Stimulated activated CD8-positive, alpha-beta memory T cell treated with anti-CD3 and anti-CD28 coated beads, Interleukin-12 subunit alpha, Interleukin-12 subunit beta, amount 100 ng/mL, for 1 hour (primary cell): ENCODE measurements around the gene ATP10A.

Source experiments
- DNase-seq: peaks from one replicate; pipeline ENCODE4 v3.0.0-alpha.2; 2020; ENCODE audit warnings: low read depth

ATP10A gene

DNA sequence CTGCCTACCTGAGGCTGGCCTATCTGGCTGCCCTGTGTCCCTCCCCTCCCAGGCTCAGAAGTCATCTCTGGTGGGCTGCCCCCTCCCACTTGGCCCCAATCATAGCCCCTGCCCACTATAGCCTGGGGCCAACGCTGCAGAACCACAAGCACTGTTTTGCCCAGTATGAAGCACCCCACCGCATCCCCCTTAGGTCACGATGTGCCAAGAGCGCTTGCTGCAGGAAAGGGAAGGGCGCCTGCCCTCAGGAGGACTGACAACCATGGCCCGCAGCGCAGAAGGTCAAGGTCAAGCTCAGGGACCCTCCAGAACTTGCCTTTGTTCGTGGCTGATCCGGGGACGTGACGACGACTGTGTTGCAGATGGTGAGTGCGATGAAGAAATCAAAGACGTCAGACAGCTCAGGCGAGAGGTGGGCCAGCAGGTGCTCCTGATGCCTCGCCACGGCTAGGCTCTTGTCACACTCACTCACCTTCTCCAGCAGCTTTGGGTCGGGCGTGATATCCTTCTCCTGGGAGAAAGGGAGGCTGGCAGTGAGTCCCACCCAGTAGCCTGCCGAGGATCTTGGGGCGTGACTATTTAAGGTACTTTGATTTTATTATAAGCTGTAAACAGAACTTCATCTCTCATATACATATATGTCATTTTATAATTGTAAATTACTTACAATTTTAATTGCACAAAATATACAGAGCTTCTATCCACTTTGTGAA, 146.6 kb downstream of the ATP10A start:
- no peak for DNase-seq

DNA sequence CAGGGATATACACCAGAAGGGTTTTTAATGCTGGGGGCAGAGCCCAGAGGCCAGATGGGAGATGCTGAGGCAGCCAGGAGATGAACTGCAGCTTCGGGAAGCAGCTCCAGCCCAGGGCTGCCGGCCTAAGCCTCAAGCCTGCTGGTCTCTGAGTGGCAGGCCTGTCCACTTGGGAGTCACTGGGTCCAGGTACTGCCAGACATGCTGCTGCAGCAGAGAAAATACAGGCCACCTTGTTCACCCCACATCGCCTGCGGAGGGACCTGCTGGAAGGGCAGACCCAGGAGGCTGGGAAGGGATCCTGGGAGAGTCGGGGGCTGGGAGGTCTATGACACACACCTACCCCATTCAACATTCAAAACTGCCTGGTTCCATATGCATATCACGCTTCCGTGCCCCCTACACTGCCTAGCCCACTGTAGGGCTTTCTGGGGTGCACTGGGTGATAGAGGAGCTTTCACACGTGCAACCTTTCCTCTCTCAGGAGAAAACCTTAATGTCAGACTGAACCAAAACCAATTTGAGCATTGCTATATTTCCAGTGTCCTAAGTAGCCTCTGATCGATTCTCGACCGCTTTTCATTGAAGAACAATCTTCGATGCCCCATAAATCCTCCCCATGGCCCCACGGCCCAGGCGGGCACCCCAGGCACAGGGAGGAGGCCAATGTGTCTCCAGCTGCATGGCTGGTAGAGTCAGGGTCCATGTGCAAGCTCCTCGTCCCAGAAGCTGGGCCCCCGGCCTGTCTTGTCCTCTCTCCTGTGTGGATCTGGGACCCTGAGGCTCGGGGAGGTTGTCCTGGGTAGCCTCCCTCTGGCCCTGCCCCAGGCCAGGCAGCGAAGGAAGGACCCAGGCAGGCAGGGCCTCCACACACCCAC, 147.4 kb downstream of the ATP10A start:
- no peak for DNase-seq

DNA sequence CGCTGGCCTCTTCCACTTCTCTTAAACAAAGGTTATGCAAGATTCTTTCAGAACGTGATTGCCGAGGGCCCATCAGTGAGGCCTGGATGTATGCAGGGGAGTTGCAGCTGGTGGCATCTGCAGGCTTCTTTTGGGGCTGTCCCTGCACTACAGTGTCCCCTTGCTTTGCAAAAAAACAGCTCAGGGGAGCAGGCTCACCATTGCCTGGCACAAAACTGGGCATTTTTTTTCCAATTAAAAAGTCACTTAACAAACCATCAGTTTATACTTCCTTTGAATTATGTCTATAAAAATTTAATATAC, 148.6 kb downstream of the ATP10A start:
- no peak for DNase-seq

DNA sequence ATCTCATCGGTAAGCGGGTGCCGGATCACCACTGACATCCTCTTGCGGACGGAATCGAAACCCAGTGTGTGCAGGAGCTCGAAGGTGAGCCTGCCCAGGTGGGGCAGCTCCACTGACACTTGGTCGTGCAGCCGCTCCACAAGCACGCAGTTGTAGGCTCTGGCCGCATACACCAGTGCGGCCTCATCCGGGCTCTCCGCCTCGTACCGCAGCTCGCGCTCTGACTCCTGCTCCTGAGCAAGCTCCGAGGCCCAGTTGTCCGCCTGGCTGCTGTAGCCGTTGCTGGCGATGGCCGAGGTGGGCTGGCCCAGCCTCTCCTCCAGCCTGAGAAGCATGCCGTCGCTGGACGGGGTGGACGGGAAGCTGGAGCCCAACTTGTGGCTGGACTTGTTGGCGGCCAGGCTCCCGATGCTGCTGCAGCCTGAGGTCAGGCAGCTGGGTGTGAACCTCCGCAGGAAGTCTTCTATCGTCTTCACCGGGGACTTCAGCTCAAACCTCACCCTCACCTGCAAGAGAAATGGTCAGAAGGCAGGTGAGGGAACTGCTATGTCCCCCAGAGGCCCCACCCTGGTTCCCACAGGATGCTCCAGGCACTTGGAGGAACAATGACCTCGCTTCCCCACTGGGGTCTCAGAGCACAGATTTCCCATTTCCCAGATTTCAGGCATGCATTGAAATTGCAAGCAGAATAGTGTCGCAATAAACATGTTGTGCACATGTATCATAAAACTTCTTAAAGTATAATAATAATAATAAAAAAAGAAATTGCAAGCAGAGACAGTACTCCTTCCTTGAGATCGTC, 149.2 kb downstream of the ATP10A start:
- DNase-seq = no peak

DNA sequence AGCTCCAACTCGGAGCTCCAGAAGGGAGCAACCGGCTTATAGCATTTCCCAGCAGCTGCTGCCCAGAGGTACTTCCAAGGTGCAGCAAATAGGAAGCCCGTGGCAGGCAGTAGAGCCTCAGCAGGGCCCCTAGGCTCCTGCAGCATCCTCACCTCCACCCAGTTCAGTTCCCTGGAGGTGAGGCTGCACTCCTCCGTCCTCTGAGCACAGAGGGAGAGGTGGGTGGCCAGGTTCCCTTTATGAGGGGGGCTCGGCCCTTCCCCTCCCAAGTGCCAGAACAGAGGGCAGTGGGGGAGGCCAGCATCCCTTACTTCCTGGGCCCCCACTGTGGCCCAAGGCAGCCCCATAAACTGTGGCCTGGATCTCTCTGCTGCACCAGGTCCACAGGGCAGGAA, 150.2 kb downstream of the ATP10A start:
- DNase-seq = no peak

DNA sequence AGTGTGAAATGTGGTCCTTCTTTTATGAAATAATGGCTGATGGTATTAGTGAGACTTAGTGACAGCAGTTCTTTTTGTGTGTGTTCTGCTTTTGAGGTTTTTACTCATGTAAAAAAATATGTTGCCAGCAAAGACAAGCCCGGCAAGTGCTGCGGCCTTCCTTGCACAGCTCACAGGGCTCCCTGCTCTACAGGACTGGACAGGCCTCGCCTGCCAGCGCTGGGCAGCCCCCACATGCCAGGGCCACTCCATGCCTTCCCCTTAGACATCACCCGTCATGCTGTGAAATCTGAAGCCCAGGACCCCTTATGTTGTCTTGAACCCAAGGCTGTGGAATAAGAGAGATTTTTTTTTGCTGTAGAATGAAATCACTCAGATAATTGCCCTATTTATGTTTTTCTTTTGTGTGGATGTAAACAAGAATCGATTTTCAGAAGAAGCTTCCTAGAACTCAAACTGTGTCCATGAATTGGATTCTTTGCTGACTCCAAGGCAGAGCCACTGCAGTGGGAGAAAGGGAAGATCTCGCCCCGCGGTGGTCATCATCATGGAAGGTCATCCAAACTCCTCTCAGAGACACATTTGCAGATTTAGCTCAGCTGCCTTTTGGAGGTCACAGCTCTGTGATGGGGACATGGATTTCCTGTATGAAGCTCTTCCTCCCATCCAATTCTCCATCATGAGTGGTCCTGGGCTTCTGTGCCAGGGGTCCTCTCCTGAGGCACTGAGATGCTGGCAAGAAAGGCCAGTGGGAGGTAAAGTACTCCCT, 150.8 kb downstream of the ATP10A start:
- no peak for DNase-seq

DNA sequence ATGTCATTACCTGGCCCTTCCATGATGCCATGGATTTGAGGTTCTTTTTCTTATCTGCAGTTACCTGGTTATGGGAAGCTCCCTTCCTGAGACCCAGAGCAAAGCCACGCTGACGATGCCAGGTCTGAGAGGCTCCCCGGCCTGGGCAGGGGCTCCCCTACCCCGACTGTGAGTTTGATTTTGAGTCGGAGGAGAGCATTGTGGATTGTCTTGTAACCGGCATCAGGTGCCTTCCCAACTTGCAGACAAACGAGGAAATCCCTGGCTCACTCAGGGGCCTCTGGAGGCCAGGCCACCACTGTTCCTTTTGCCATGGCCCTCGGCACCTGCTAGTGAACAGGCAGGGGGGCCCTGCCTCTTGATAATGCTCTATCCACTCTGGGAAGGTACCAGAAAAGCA, 151.4 kb downstream of the ATP10A start:
- DNase-seq = no peak

DNA sequence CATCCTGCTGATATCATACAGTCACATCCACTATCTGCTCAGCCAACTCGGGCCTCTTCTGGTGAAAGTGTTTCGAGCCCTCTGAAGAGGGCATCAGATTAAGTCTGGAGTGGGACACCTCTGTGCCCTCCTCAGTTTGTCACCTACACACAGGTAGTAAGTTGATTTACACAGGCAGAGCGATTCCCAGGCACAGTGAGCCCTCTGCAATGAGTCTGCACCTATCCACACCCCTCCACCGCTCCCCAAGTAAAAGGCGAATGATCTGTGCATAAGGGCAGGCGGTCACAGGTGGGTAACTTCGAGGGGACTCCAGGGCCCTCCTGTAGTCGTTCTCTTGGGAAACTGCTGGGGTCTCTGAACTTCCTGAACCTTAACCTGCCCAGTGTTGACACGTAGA, 152.0 kb downstream of the ATP10A start:
- no peak for DNase-seq

DNA sequence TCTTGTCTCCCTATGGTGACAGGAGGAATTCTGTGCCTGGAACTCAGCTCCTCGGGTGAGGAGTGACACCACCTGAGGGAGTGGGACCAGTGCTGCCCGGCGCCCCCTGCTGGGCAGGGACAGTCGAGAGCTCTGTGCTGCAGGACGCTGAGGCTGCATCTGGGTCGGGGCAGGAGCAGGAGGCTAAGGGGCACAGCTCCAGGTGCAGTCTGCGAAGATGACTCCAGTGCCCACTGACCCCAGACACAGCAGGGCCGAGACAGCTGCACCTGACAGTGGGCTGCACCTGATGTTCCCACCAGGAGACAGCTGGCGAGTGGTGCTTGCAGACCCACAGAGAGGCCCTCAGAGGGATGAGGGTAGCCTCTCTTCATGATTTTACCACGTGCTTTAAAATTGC, 152.9 kb downstream of the ATP10A start:
- DNase-seq = peak; percentile 5

DNA sequence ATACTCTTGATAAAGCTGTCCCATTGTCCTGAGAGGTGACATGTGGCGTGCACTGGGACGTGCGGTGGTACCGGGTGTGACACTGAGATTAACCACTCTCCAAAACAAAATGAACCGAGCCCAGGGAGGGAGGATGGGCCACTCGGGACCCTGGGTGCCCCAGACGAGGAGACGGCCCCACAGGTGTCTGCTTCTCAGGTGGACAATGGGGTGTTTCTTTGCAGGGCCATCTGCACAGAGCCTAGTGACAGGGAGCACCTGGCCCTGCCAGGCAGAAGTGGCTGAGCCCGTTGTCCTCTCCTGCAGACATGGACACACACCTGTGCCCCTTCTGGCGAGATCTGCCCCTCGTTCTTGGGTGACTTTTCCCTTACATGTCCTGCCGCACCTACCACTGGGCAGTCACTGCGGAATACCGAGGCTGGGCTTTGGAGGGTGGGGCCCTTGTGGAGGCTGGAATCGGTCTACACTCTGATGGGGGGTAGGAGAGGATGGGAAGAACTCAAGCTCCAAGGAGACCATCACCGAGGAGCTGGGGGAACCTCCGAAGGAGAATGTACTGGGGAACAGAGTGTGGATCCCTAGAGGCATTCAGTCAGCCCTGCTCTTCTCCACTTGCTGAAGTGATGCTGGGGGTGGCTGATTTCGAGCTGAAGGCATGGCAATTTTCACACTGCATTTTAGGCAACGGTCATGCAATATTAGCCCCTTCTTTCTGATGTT, 153.5 kb downstream of the ATP10A start:
- no peak for DNase-seq

DNA sequence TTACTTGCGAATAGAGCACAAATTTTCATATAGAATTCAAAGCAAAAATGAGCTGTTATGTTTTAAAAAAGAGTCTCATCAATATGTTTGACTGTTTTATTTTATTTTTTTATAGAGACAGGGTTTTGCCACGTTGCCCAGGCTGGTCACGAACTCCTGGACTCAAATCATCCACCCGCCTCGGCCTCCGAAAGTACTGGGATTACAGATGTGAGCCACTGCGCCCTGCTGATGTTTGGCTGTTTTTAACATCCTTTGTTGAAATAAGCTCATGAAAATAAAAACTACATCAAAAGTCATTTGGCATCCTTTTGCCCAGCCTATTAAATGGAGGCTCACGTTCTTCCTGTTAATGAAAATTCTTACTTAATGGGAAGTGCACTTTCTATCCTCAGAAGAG, 154.7 kb downstream of the ATP10A start:
- DNase-seq = no peak

DNA sequence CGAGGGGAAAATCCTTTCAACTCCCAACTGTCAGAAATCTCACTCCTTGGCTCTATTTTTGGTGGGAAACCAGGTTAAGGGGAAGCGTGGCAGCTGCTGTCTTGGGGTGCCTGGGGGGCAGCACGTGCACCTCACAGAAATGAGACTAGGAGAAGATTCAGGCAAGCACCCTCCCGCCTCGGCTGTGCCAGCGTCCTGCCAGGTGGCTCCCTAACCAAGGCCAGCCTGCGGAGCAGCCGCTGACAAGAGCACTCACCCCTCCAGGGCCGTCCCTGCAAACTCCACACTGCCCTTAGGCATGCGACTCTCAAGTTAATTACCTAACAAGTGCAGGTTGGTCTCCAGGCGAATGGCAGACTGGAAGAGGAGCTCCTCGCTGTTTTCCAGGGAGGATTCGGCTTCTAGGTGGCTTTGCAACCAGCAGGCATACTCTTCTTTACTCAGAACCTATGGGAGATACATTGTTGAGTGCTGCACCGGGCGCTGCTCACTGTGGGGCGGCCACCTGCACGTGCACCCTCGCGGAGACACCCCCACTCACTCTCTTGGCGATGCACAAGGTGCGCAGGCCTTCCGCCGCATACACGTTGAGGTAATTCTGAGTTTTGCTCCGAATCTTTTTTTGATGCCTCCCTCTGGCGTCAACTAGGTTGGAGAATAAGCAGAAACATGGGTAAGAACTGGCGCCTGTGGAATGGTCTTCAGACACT, 155.3 kb downstream of the ATP10A start:
- DNase-seq = no peak

DNA sequence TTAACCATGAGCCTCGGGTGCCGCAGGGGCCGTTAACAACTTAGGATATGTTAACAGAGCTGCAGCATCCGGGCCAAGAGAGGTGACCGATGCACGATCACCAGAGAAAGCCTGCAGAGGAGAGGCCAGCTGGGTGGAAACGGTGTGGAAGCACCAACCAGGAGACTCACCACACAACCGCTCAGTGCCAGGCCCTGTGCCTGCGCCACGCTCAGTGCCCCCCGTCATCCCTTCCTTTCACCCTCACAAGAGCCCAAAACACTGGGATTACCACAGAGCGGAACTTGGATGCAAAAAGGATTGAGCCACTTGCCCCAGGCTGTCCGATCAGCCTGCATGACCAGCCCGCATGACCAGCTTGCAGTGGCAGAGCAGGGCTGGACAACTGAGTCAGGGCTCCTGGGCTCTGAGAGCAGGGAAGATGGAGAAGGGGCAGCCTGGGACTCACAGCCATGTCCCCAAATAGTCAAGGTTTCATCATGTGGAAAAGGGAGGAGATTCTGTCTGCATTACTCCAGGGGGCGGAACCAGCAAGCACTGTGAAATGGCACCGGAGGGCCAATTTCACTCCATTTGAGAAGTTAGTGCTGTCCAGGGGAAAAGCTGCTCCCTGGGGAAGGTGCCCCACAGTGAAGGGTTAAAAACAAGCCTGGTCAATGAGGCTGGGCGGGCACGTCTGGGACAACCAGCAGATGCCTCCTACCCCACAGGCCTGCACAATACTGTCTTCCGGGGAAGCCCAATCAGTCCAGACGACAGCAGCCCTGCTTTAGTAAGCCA, 156.8 kb downstream of the ATP10A start:
- no peak for DNase-seq

DNA sequence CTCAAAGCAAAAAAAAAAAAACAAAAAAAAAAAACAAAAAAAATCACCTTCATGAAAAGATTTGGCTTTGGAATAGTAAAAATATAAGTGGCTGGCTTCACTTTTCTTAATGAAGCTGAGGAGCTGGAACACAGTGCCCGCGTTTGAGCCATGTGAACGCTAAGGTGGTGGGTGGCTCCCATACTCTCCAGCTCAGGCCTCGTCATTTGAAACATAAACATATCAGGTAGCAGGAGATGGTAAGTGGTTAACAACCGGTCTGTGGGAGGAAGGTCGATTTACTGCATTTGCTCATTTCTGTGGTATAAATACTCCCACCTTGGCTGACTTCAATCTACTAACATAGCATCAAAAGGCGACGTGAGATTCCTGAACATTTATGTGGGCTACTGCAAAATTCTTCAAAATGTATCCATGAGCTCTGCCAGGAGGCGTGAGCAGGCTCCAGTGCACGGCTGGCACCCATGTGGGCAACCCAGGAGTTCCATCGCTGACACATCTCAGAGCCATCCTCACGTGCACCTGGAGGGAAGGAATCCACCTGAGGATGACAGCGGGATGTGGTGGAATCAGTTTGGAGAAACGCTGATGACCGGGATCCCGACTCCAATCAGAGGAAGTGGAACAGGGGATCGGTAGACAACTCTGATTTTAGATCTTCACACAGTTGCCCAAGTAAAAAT, 157.6 kb downstream of the ATP10A start:
- no peak for DNase-seq

DNA sequence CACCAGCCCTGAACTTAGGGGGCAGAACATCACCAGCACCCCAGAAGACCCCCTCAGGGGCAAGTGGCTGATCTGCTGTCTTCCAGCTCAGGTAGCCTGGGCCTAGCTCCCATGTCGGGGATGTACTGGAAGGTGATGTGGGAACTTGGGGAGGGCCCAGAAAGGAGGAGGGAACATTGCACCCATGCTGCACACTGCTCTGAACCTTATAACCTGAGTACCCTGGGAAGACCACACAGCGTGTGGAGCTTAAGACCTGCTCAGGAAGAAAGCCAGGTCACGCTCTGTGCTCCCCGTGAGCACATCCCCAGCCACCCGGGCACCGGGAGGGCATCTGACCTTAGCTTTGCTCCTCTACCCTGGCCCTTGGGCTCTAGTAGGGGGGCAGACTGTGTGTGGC, 159.4 kb downstream of the ATP10A start:
- DNase-seq = no peak

DNA sequence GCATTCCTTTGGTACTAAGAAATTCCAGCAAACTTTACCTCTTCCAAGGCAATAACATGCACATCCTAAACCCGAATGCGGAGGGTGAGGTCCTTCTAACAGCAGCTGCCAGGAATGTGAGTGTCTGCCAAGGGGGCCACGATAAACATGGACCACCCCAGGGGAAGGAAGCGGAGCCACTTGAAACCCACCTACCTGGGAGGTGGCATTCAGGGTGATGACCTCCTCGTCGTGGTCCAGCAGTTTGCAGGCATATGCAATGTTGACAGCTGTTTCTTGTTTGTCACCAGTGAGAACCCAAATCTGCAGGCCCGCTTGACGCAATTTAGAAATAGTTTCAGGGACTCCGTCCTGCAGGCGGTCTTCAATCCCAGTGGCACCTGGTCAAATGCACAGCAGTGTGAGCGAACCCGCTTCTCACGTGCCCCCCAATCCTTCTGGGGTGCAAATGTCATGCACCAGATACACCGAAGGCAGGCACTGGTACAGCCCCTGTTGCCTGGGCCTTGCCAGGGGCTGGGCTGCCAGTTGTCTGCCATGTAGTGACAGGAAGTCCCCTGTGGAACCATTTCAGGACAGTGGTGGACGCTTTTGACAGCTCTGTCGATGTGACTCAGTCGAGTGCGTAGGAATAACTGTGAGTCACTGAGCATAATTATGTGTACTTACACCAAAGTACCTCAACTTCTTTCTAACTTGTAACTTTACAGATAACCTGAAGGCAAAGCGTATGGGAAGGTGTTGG, 161.2 kb downstream of the ATP10A start:
- DNase-seq = no peak

DNA sequence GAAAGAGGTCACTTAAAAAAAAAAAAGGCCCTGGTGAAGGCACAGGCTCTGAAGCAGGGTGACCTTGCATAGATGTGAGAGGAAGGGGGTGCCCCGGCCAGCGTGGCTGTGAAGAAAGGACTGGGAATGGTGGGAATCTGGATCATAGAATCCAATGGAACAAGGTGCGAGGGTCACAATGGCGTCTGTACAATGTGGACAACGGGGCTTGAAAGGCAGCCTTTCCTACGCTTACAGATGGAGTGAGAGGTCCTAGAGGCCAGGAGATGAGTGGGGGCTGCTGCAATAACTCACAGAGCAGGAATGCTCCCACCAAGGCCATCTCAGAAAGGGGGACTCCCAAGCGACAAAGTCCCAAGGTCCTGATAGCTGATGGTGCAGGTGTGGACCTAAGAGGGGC, 162.2 kb downstream of the ATP10A start:
- no peak for DNase-seq

DNA sequence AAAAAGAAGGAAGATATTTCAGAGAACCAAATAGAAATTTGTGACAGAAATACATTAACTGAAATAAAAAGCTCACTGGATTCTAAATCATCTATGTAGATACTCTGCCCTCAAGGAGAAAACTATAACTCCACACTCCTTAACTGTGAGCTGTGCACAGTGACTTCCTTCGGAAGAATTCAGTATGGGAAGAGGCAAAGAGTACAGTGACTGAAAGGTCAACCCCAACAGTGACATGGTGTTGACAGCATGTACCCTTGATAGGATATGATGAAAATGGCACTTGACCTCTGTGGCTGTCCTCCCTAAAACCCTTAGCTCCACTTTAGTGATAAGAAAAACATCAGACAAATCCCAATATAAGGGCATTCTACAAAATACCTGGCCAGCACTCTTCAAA, 165.5 kb downstream of the ATP10A start:
- DNase-seq = no peak
